ENCODE measurements around the gene TMPO.

- TF ChIP-seq CTCF (IDR thresholded peaks at IDR 0.05) = peak in 2 of 3 donors; percentile 10 to 64
- peak in 2 of 3 donors; percentile 22 to 24 for TF ChIP-seq POLR2AphosphoS5 (IDR thresholded peaks at IDR 0.05)
These were observed 902 bp downstream of the TMPO start for GRCh38 chr12:98516111-98516873.
